Neural cell (in vitro differentiated cells): ENCODE results near the gene MMP1.

Experiments used
- CTCF ChIP-seq: fragments of 450-650 bp; IDR thresholded peaks from 2 replicates; pipeline ENCODE4 v1.5.1; 2014; ENCODE audit warnings: antibody characterized with exemption, mild to moderate bottlenecking, moderate library complexity; ENCODE audit not compliant: poor library complexity, severe bottlenecking
- EZH2 ChIP-seq: fragments of 200-600, 300-800 bp; shearing (Covaris generic), sonication (generic); IDR thresholded peaks from 2 replicates; pipeline ENCODE4 v1.6.1; 2014; ENCODE audit warnings: antibody characterized with exemption, low read length, borderline replicate concordance, mild to moderate bottlenecking; ENCODE audit not compliant: insufficient read depth, poor library complexity, severe bottlenecking
- MXI1 ChIP-seq: fragments of 450-650 bp; conservative IDR thresholded peaks from 2 replicates; pipeline ENCODE4 v1.6.1; 2014; ENCODE audit warnings: antibody characterized with exemption, mild to moderate bottlenecking; ENCODE audit not compliant: poor library complexity, severe bottlenecking
- POLR2AphosphoS5 ChIP-seq: IDR thresholded peaks from 2 replicates; pipeline ENCODE4 v1.6.1; 2012
- RAD21 ChIP-seq: fragments of 450-650 bp; conservative IDR thresholded peaks from 2 replicates; pipeline ENCODE4 v1.6.1; 2014; ENCODE audit warnings: antibody characterized with exemption, mild to moderate bottlenecking, moderate library complexity
- SMC3 ChIP-seq: fragments of 450-650 bp; conservative IDR thresholded peaks from 2 replicates; pipeline ENCODE4 v1.6.1; 2014; ENCODE audit warnings: antibody characterized with exemption, mild to moderate bottlenecking, moderate library complexity; ENCODE audit not compliant: poor library complexity

- no peak for TF ChIP-seq CTCF
- no peak for TF ChIP-seq POLR2AphosphoS5
- TF ChIP-seq RAD21, result no peak
- no peak for TF ChIP-seq EZH2
- no peak for TF ChIP-seq SMC3
- no peak for TF ChIP-seq MXI1
These were observed 4.4 kb upstream of the MMP1 start for GRCh38 chr11:102802341-102802740.
